Measurements from ENCODE around the gene ARAP3. TPM values are rescaled to one million over a fixed set of nuclear protein-coding genes. Genes with fewer than 3 reads are reported as not detected.

The ARAP3 gene
- total RNA-seq, 1 donor from 2014 or later, result 8.6 TPM

DNA sequence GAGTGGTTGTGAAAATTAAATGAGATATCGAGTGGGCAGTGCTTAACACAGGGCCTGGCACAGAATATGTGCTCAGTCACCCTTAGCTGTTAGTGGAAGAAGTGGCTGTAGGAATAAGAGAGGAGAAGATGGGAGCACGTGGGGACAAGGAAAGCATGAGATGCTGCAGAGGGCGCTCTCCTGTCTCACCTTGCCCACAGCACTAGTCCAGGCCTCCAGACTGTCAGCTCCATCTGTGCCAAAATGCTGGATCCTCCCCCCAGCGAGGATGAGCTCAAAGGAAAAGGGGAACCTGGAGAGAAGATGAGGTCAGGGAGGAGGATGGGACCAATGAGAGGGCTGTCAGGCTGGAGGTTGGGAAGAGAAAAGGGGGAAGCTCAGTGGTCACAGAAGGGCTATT lies 12.5 kb downstream of the ARAP3 start:
- H3K36me3 Mint-ChIP-seq (ENCODE audit: unreplicated experiment), result no peaks in the 10 kb centered on the region
- TF ChIP-seq, protein P1, sequence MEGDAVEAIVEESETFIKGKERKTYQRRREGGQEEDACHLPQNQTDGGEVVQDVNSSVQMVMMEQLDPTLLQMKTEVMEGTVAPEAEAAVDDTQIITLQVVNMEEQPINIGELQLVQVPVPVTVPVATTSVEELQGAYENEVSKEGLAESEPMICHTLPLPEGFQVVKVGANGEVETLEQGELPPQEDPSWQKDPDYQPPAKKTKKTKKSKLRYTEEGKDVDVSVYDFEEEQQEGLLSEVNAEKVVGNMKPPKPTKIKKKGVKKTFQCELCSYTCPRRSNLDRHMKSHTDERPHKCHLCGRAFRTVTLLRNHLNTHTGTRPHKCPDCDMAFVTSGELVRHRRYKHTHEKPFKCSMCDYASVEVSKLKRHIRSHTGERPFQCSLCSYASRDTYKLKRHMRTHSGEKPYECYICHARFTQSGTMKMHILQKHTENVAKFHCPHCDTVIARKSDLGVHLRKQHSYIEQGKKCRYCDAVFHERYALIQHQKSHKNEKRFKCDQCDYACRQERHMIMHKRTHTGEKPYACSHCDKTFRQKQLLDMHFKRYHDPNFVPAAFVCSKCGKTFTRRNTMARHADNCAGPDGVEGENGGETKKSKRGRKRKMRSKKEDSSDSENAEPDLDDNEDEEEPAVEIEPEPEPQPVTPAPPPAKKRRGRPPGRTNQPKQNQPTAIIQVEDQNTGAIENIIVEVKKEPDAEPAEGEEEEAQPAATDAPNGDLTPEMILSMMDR (IDR thresholded peaks at IDR 0.05; ENCODE audit: partially characterized antibody, unreplicated experiment), result no peak
- no peak overlapping the region for H3K27ac Mint-ChIP-seq (ENCODE audit: unreplicated experiment)
- peaks cover 2% of the 10 kb centered on the region for H3K27me3 Mint-ChIP-seq (ENCODE audit: unreplicated experiment)
- H3K4me3 Mint-ChIP-seq (ENCODE audit: unreplicated experiment), result no peak overlapping the region
- DNase-seq, result no peak
- no peaks in the 10 kb centered on the region for H3K4me1 Mint-ChIP-seq (ENCODE audit: low read depth, unreplicated experiment)
- H3K9me3 Mint-ChIP-seq (ENCODE audit: unreplicated experiment), result peaks cover 2% of the 10 kb centered on the region

DNA sequence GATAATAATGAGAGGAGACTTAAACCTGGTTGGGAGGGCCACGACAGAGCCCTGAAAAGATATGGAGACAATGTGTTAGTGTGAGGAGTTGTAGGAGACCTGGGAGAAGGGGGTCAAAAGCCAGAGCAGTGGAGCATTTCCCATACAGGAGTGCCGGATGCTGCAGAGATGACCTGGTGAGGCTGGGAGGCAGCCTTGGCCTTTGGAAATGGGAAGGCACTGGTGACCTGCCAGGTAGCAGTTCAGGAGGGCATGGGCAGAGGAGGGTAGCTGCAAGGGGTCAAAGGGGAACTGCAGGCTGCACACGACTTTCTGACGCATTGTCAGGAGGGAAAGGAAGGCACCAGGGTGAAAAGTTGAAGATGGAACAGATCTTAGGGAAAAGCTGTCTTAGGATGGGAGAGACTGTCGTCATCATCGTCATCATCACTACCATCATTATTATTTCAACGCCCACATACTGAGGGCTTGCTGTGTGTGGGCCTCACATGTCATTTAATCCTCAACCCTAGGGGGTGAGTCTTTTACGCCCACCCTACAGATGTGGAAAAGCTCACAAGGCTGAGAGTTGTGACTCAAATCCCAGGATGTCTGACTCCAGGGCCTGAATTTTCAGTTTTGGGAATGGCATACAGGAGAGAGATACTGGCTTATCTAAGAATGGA lies 13.3 kb downstream of the ARAP3 start:
- H3K27me3 Mint-ChIP-seq (ENCODE audit: unreplicated experiment), result peaks cover 1% of the 10 kb centered on the region
- no peaks in the 10 kb centered on the region for H3K4me1 Mint-ChIP-seq (ENCODE audit: low read depth, unreplicated experiment)
- no peak for DNase-seq
- peaks cover 3% of the 10 kb centered on the region for H3K9me3 Mint-ChIP-seq (ENCODE audit: unreplicated experiment)
- H3K4me3 Mint-ChIP-seq (ENCODE audit: unreplicated experiment), result no peak overlapping the region
- TF ChIP-seq, protein P1 (IDR thresholded peaks at IDR 0.05; ENCODE audit: partially characterized antibody, unreplicated experiment), result no peak
- H3K27ac Mint-ChIP-seq (ENCODE audit: unreplicated experiment), result no peak overlapping the region
- H3K36me3 Mint-ChIP-seq (ENCODE audit: unreplicated experiment), result no peaks in the 10 kb centered on the region

DNA sequence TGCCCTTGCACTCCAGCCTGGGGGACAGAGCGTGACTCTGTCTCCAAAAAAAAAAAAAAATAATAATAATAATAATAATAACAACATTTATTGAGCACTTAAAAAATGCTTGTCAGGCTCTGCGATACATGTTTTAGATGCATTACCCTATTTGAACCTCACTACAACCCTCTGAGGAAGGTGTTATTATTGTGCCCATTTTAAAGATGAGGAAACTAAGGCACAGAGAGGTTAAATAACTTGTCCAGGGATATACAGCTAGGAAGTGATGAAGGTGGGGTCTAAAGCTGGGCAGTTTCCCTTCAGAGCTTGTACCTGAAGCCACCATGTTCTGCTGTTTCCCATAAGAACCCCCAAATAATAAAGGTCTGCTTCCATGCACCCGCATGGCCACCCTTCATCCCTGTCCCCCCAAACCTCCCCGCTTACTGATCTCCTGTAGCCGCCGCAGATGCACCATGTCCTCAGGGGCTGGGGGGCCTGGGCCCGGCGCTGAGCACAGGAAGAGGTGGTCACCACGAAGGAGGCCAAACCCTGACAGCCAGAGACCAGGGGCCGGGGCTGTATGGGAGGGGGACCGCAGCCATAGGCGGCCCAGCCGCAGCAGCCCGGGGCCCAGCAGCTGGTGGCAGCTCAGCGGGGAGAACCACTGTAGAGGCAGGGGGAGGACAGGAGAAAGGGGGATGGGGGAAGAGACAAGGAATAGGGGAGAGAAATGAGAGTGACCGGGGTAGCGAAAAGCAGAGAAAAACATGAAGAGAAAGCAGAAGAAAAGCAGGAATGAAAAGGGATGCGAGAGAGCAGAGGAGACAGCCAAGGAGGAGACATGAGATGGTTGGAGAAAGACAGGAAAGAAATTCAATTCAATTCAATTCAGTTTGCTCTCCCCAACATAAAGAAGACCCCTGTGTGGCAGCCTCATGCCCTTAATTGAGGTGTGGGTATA lies 15.8 kb downstream of the ARAP3 start:
- Mint-ChIP-seq H3K36me3 (ENCODE audit: unreplicated experiment) (no peaks in the 10 kb centered on the region), H3K27ac (ENCODE audit: unreplicated experiment) (no peak overlapping the region), H3K9me3 (ENCODE audit: unreplicated experiment) (peaks cover 3% of the 10 kb centered on the region), H3K4me3 (ENCODE audit: unreplicated experiment) (no peak overlapping the region), H3K4me1 (ENCODE audit: low read depth, unreplicated experiment) (no peaks in the 10 kb centered on the region), H3K27me3 (ENCODE audit: unreplicated experiment) (peaks cover 5% of the 10 kb centered on the region)
- TF ChIP-seq, protein P1 (IDR thresholded peaks at IDR 0.05; ENCODE audit: partially characterized antibody, unreplicated experiment), result no peak
- no peak for DNase-seq

DNA sequence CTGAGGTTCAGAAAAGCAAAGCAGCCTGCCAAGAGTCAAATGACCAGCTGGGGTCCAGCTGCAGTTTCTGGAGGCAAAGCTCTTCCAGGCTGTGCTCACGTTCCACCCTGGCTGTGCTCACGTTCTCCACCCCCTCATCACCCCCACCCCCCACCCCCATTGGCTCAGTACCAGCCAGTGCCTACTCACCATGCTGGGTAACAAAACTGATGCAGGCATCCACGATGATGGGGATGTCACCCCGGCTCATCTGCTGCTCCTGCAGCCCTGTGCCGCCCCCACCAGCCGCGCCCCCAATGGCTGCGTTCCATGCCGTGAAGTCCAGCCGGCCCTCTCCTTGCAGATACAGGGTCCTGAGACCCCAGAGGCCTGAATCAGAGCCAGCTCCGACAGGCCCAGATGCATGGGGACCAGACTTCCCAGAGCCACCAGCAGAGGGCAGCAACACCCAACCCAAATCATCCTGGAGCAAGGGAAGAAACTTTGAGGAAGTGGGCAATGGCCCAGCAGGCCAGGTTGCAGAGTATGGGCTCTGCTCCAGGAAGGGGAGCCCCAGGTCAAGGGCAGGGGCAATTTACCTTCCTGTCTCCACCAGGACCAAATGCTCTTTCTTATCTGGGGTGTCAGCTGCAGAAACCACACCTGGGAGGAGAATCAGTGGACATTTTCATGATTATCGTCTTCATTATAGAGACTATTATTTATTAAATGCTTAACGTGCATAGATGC lies 17.1 kb downstream of the ARAP3 start:
- Mint-ChIP-seq H3K9me3 (ENCODE audit: unreplicated experiment) (peaks cover 3% of the 10 kb centered on the region), H3K4me3 (ENCODE audit: unreplicated experiment) (no peak overlapping the region), H3K36me3 (ENCODE audit: unreplicated experiment) (no peaks in the 10 kb centered on the region), H3K27me3 (ENCODE audit: unreplicated experiment) (peaks cover 5% of the 10 kb centered on the region), H3K27ac (ENCODE audit: unreplicated experiment) (no peak overlapping the region), H3K4me1 (ENCODE audit: low read depth, unreplicated experiment) (no peaks in the 10 kb centered on the region)
- TF ChIP-seq, protein P1 (IDR thresholded peaks at IDR 0.05; ENCODE audit: partially characterized antibody, unreplicated experiment), result peak; percentile 94
- peak; percentile 86 for DNase-seq

Data from glutamatergic neuron (in vitro differentiated cells).